Measurements from ENCODE around the gene FAF1. TPM values are rescaled to one million over a fixed set of nuclear protein-coding genes. Genes with fewer than 3 reads are reported as not detected.

Gene FAF1
- total RNA-seq, 1 experiment from 2014 or later, result 14.7 TPM

GRCh38 chr1:50949286-50949982 lies 10.6 kb downstream of the FAF1 start:
- Histone ChIP-seq H3K9ac (ENCODE audit: low read length) (no peak overlapping the region), H3K27me3 (ENCODE audit: low read length) (no peaks in the 10 kb centered on the region), H3K4me3 (ENCODE audit: low read length) (no peak overlapping the region), H3K79me2 (ENCODE audit: low read length) (peaks cover 88% of the 10 kb centered on the region), H3F3A (ENCODE audit: low read length, unreplicated experiment) (no peaks in the 10 kb centered on the region), H3K4me1 (ENCODE audit: insufficient read depth, low read length) (no peaks in the 10 kb centered on the region), H3K9me2 (replicated peaks; ENCODE audit: low read length) (no peaks in the 10 kb centered on the region), H3K36me3 (ENCODE audit: low read depth, low read length) (peaks cover 5% of the 10 kb centered on the region; the same call in 1 of the 2 replicates), H3K9me3 (ENCODE audit: low read length) (no peaks in the 10 kb centered on the region), H2AFZ (ENCODE audit: low read length) (no peak overlapping the region), H3K27ac (ENCODE audit: low read length) (no peak overlapping the region), H4K20me1 (ENCODE audit: low read length) (peaks cover 13% of the 10 kb centered on the region), H3K4me2 (ENCODE audit: low read length) (no peak overlapping the region)
- DNase-seq, result no peak
- no TSS peak for BruUV-seq (replicated peaks)
- ChIA-PET CTCF (no interaction called here), POLR2A (ENCODE audit: unreplicated experiment) (no interaction called here)
- TF ChIP-seq EZH2 (IDR thresholded peaks at IDR 0.05; ENCODE audit: low read length, unreplicated experiment), result no peak
- no peak for TF ChIP-seq EZH2phosphoT487 (IDR thresholded peaks at IDR 0.05; ENCODE audit: borderline replicate concordance, low read length)
- TF ChIP-seq CTCF (conservative IDR thresholded peaks at IDR 0.05; ENCODE audit: low read depth, low read length), result no peak
- intact Hi-C loops (cut with micrococcal nuclease), result no loop called here
- no peak for ATAC-seq

GRCh38 chr1:50942334-50942733 lies 17.7 kb downstream of the FAF1 start:
- intact Hi-C loops (cut with micrococcal nuclease), result no loop called here
- H3K27ac ChIP-seq (ENCODE audit: low read length), result no peak overlapping the region
- ChIA-PET CTCF (no interaction called here), POLR2A (ENCODE audit: unreplicated experiment) (no interaction called here)
- H4K20me1 ChIP-seq (ENCODE audit: low read length), result peaks cover 15% of the 10 kb centered on the region; the same call in 1 of the 2 replicates
- ATAC-seq (no peak), DNase-seq (no peak)
- no TSS peak for BruUV-seq (replicated peaks)
- no peaks in the 10 kb centered on the region for H3K9me2 ChIP-seq (replicated peaks; ENCODE audit: low read length)
- no peaks in the 10 kb centered on the region for H3K27me3 ChIP-seq (ENCODE audit: low read length)
- no peaks in the 10 kb centered on the region for H3F3A ChIP-seq (ENCODE audit: low read length, unreplicated experiment)
- no peak overlapping the region for H3K4me3 ChIP-seq (ENCODE audit: low read length)
- H3K36me3 ChIP-seq (ENCODE audit: low read depth, low read length), result peaks cover 8% of the 10 kb centered on the region; the same call in 1 of the 2 replicates
- H2AFZ ChIP-seq (ENCODE audit: low read length), result no peak overlapping the region
- H3K9me3 ChIP-seq (ENCODE audit: low read length), result no peaks in the 10 kb centered on the region
- no peak overlapping the region for H3K4me2 ChIP-seq (ENCODE audit: low read length)
- H3K79me2 ChIP-seq (ENCODE audit: low read length), result peaks cover 99% of the 10 kb centered on the region
- no peaks in the 10 kb centered on the region for H3K4me1 ChIP-seq (ENCODE audit: insufficient read depth, low read length)
- TF ChIP-seq EZH2phosphoT487 (IDR thresholded peaks at IDR 0.05; ENCODE audit: borderline replicate concordance, low read length), result no peak
- no peak for TF ChIP-seq CTCF (conservative IDR thresholded peaks at IDR 0.05; ENCODE audit: low read depth, low read length)
- no peak for TF ChIP-seq EZH2 (IDR thresholded peaks at IDR 0.05; ENCODE audit: low read length, unreplicated experiment)
- H3K9ac ChIP-seq (ENCODE audit: low read length), result no peak overlapping the region

- no peak overlapping the region for H3K27ac ChIP-seq (ENCODE audit: low read length)
- intact Hi-C loops (cut with micrococcal nuclease), result no loop called here
- BruUV-seq (replicated peaks), result no TSS peak
- H3K9me2 ChIP-seq (replicated peaks; ENCODE audit: low read length), result no peaks in the 10 kb centered on the region
- no peak for TF ChIP-seq EZH2phosphoT487 (IDR thresholded peaks at IDR 0.05; ENCODE audit: borderline replicate concordance, low read length)
- TF ChIP-seq CTCF (conservative IDR thresholded peaks at IDR 0.05; ENCODE audit: low read depth, low read length), result no peak
- TF ChIP-seq EZH2 (IDR thresholded peaks at IDR 0.05; ENCODE audit: low read length, unreplicated experiment), result no peak
- peaks cover 18% of the 10 kb centered on the region; the same call in 1 of the 2 replicates for H4K20me1 ChIP-seq (ENCODE audit: low read length)
- peaks cover 99% of the 10 kb centered on the region for H3K79me2 ChIP-seq (ENCODE audit: low read length)
- no peak overlapping the region for H3K9ac ChIP-seq (ENCODE audit: low read length)
- no peak overlapping the region for H3K4me2 ChIP-seq (ENCODE audit: low read length)
- CTCF ChIA-PET, result no interaction called here
- ATAC-seq (no peak), DNase-seq (no peak)
- H3K4me1 ChIP-seq (ENCODE audit: insufficient read depth, low read length), result no peaks in the 10 kb centered on the region
- H3K27me3 ChIP-seq (ENCODE audit: low read length), result no peaks in the 10 kb centered on the region
- H3K9me3 ChIP-seq (ENCODE audit: low read length), result no peaks in the 10 kb centered on the region
- H3K4me3 ChIP-seq (ENCODE audit: low read length), result no peak overlapping the region
- H3K36me3 ChIP-seq (ENCODE audit: low read depth, low read length), result peaks cover 6% of the 10 kb centered on the region; the same call in 1 of the 2 replicates
- POLR2A ChIA-PET (ENCODE audit: unreplicated experiment), result interaction anchor here (0.5 kb wide), 1 partner anchor 337 kb away, joined by 9 read pairs; no protein-coding TSS in a partner anchor
- H2AFZ ChIP-seq (ENCODE audit: low read length), result no peak overlapping the region
- no peaks in the 10 kb centered on the region for H3F3A ChIP-seq (ENCODE audit: low read length, unreplicated experiment)
Observed at GRCh38 chr1:50940291-50940690, 19.8 kb downstream of the FAF1 start.

Data from PC-3 (cell line).